ENCODE measurements around the gene PPM1L.

Gene PPM1L

DNA sequence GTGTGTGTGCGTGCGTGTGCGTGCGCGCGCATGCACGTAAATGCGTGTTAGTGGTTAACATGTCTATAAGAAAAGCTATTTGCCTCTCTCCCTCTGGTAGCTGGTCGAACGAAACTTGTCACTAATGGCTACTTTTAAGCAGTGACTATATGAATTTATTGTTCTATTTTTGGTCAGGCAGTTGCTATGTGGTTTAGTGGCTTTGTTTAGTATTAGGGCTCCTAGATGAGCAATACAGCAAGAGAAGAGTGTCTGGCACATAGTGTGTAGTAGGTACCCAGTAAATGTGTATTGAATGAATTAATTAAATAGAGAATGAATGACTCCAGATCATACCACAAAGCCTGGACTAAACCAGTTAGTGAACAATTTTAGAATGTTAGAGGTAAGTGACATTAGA, 171.6 kb downstream of the PPM1L start:
- H3K9me3 ChIP-seq (ENCODE audit: control insufficient read depth, low read length), result no peaks in the 10 kb centered on the region
- no peaks in the 10 kb centered on the region for H3K4me1 ChIP-seq (ENCODE audit: control insufficient read depth, insufficient read depth, low read length)
- H3K4me3 ChIP-seq (ENCODE audit: low read length), result no peak overlapping the region
- H3K36me3 ChIP-seq (ENCODE audit: control insufficient read depth, insufficient read depth, low read length), result no peaks in the 10 kb centered on the region
- no peak overlapping the region for H3K9ac ChIP-seq (ENCODE audit: low read length)
- H3K27me3 ChIP-seq (ENCODE audit: control insufficient read depth, insufficient read depth, low read length), result no peaks in the 10 kb centered on the region

DNA sequence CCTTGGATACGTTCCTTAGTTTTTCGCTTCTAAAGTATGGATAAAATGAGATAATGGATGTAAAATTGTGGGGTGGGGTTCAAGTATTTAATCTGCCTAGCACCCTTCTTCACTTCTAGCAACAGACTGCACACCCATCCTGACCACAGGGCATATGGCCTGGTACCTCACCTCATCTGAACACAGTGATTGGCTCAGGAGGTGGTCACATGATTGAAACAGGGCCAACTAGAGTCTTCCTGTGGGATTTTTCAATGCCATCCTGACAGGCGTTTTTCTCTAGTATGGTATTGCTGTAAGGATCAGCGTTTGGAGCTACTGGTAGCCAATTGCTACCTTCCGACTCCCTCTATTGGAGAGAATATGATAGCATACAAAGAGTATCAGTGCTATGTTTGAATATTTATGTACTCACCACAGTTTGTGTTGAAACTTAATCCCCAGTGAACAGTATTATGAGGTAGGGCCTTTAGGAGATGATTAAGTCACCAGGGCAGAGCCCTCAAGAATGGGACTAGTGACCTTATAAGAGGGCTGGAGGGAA, 172.2 kb downstream of the PPM1L start:
- H3K27me3 ChIP-seq (ENCODE audit: control insufficient read depth, insufficient read depth, low read length), result no peaks in the 10 kb centered on the region
- no peak overlapping the region for H3K9ac ChIP-seq (ENCODE audit: low read length)
- no peaks in the 10 kb centered on the region for H3K9me3 ChIP-seq (ENCODE audit: control insufficient read depth, low read length)
- H3K4me3 ChIP-seq (ENCODE audit: low read length), result no peak overlapping the region
- H3K4me1 ChIP-seq (ENCODE audit: control insufficient read depth, insufficient read depth, low read length), result no peaks in the 10 kb centered on the region
- no peaks in the 10 kb centered on the region for H3K36me3 ChIP-seq (ENCODE audit: control insufficient read depth, insufficient read depth, low read length)

DNA sequence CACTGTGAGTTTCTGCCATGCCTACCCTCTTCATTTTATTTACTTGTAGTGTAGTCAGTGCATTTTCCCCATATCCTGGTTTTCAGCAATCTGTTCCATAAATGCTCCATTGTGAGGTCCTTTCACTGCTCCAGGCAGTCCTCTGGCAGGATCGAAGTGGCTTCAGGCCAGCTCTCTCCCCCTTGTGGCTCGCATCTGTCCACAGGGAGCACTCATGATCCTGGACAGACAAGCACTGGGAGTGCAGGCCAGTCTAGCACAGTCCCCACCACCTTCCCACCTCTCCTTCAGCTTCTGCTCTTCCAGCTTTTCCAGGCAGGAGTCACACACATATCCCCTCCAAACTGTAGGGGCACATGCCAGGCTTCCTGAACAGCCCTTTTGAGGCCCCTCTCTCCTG, 173.6 kb downstream of the PPM1L start:
- no peaks in the 10 kb centered on the region for H3K9me3 ChIP-seq (ENCODE audit: control insufficient read depth, low read length)
- H3K4me3 ChIP-seq (ENCODE audit: low read length), result no peak overlapping the region
- no peaks in the 10 kb centered on the region for H3K27me3 ChIP-seq (ENCODE audit: control insufficient read depth, insufficient read depth, low read length)
- H3K36me3 ChIP-seq (ENCODE audit: control insufficient read depth, insufficient read depth, low read length), result no peaks in the 10 kb centered on the region
- no peaks in the 10 kb centered on the region for H3K4me1 ChIP-seq (ENCODE audit: control insufficient read depth, insufficient read depth, low read length)
- H3K9ac ChIP-seq (ENCODE audit: low read length), result no peak overlapping the region

DNA sequence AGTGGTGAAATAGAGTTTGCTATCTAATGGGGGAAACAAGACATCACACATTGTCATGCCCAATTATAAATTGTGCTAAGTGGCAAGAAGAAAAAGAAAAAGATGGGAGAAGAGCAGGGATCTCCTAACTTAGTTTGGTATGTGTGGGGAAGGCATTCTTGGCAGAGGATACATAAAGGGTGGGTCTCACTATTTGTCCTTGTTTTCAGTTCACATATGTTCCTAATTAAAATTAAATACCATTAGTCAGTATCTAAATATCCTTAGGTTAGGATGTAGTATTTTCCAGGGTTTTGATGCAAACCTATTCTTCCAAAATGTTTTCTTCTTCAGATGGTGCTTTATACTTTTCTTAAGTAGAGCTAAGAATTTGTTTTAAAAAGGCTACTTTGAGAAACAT, 175.4 kb downstream of the PPM1L start:
- no peak overlapping the region for H3K4me3 ChIP-seq (ENCODE audit: low read length)
- no peaks in the 10 kb centered on the region for H3K4me1 ChIP-seq (ENCODE audit: control insufficient read depth, insufficient read depth, low read length)
- H3K9ac ChIP-seq (ENCODE audit: low read length), result no peak overlapping the region
- H3K36me3 ChIP-seq (ENCODE audit: control insufficient read depth, insufficient read depth, low read length), result no peaks in the 10 kb centered on the region
- no peaks in the 10 kb centered on the region for H3K9me3 ChIP-seq (ENCODE audit: control insufficient read depth, low read length)
- no peaks in the 10 kb centered on the region for H3K27me3 ChIP-seq (ENCODE audit: control insufficient read depth, insufficient read depth, low read length)

DNA sequence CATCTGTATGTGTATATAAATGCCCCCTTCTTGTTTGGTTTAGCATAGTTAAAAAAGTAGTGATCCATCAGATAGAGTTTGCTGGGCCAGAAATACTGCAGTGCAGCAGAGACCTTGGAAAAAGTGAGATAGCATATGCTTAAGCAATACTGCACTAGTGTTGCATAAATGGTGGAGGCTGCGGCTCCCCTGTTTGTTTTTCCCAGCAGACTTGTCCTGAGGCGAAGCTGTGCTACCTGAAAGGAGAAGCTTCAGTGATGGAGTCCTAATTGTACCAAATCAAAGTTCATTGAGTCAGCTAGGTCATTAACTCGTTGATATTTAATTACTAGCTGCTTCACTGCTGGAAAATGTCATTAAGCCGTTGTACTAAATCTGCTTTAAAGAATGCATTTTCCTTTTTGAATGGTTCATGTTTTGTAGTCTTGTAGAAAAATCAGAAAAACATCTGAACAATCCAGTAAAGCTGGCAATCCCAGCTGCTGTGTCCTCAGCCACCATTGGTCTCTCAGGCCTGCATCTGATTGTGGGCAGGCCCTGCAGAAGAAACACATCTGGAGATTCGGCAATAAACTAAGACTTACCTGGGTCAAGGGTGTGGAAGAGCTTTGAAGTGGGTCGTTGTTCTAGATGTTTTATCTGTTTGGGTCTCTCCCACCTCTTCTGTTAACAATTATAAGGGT, 179.5 kb downstream of the PPM1L start:
- Histone ChIP-seq H3K4me1 (ENCODE audit: control insufficient read depth, insufficient read depth, low read length) (no peaks in the 10 kb centered on the region), H3K9ac (ENCODE audit: low read length) (no peak overlapping the region), H3K36me3 (ENCODE audit: control insufficient read depth, insufficient read depth, low read length) (no peaks in the 10 kb centered on the region), H3K4me3 (ENCODE audit: low read length) (no peak overlapping the region), H3K9me3 (ENCODE audit: control insufficient read depth, low read length) (no peaks in the 10 kb centered on the region), H3K27me3 (ENCODE audit: control insufficient read depth, insufficient read depth, low read length) (no peaks in the 10 kb centered on the region)

DNA sequence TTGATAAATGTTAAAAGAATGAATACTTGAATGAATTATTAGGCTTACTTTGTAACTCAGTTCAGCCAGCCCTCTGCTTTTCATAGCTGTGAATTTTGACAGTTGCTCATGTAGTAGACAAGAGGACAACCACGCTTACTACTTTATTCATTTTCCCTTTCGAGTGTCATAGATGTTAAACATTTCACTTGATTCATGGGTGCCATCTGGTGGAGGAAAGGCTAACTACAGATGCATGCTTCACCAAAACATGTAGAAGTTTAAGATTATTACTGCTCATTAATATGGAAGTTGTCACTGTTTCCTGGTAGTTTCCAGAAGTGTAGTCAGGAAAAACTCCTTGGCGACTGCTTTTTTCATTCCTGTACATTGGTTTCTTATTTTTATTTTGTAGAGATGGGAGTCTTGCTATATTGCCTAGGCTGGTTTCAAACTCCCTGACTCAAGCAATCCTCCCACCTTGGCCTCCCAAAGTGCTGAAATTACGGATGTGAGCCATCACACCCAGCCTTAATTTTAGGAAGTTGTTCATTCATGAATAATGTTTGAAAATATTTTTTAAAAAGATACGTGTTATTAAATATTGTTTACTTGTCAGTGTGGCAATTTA, 186.0 kb downstream of the PPM1L start:
- no peak overlapping the region for H3K9ac ChIP-seq (ENCODE audit: low read length)
- no peaks in the 10 kb centered on the region for H3K27me3 ChIP-seq (ENCODE audit: control insufficient read depth, insufficient read depth, low read length)
- no peaks in the 10 kb centered on the region for H3K36me3 ChIP-seq (ENCODE audit: control insufficient read depth, insufficient read depth, low read length)
- H3K9me3 ChIP-seq (ENCODE audit: control insufficient read depth, low read length), result no peaks in the 10 kb centered on the region
- H3K4me1 ChIP-seq (ENCODE audit: control insufficient read depth, insufficient read depth, low read length), result peaks cover 6% of the 10 kb centered on the region
- peak overlapping the region; percentile 38 for H3K4me3 ChIP-seq (ENCODE audit: low read length)

DNA sequence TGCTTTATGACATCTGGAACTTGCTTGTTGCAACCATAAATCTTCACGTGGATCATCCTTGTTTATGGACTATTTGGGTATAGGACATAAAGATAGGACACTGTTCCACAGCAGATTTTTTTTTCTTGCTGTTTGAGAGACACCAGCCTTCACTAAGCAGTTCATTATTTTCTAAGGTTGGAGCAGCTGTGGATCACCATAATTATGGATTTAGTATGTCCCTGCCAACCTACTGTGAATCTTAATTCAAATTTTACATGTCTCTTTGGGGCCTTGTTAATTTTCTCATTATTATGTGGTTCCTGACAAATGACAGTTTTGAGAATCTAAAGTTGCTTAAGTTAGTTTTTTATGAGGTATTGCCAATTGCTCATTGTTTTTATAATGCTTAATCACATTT, 188.0 kb downstream of the PPM1L start:
- peaks cover 6% of the 10 kb centered on the region for H3K4me1 ChIP-seq (ENCODE audit: control insufficient read depth, insufficient read depth, low read length)
- H3K9ac ChIP-seq (ENCODE audit: low read length), result no peak overlapping the region
- H3K9me3 ChIP-seq (ENCODE audit: control insufficient read depth, low read length), result no peaks in the 10 kb centered on the region
- H3K27me3 ChIP-seq (ENCODE audit: control insufficient read depth, insufficient read depth, low read length), result no peaks in the 10 kb centered on the region
- H3K36me3 ChIP-seq (ENCODE audit: control insufficient read depth, insufficient read depth, low read length), result no peaks in the 10 kb centered on the region
- H3K4me3 ChIP-seq (ENCODE audit: low read length), result no peak overlapping the region

DNA sequence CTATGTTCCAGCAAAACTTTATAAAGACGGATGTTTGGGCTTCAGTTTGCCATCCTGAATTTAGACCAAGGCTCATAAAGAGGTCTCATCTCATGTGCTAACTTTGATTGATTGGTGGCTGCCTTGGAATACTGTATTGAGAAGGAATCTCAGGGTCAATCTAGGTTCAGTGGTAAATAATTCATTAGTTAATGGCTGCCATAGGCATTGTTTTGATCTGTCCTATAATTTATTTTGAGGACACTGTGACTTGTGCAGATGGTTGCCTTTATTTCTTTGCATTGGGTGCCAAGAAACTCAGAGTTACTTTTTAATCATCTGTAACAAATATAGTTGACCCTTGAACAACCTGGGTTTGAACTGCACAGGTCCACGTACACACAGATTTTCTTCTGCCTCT, 189.3 kb downstream of the PPM1L start:
- Histone ChIP-seq H3K4me1 (ENCODE audit: control insufficient read depth, insufficient read depth, low read length) (peaks cover 6% of the 10 kb centered on the region), H3K4me3 (ENCODE audit: low read length) (no peak overlapping the region), H3K27me3 (ENCODE audit: control insufficient read depth, insufficient read depth, low read length) (no peaks in the 10 kb centered on the region), H3K36me3 (ENCODE audit: control insufficient read depth, insufficient read depth, low read length) (no peaks in the 10 kb centered on the region), H3K9ac (ENCODE audit: low read length) (no peak overlapping the region), H3K9me3 (ENCODE audit: control insufficient read depth, low read length) (no peaks in the 10 kb centered on the region)

DNA sequence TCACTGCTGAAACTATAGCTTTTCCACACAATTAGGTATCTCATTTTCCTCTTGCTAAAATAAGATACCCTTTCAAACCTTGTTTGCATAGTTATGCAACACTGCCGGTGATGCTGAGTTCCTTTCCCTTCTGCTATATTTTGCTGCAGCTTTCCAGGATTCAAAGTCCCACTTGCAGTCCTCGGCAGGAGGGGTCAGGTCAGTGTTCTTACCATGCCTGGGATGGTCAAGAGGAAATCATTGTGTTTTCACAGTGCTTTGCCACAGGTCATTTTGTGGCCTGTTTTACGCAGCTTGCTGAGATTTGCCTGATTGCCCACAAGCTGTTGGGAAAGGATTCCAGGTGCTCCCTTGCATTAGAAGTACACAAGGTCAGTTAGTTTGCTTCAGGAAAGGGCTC, 192.2 kb downstream of the PPM1L start:
- no peaks in the 10 kb centered on the region for H3K27me3 ChIP-seq (ENCODE audit: control insufficient read depth, insufficient read depth, low read length)
- no peaks in the 10 kb centered on the region for H3K9me3 ChIP-seq (ENCODE audit: control insufficient read depth, low read length)
- H3K9ac ChIP-seq (ENCODE audit: low read length), result no peak overlapping the region
- no peaks in the 10 kb centered on the region for H3K36me3 ChIP-seq (ENCODE audit: control insufficient read depth, insufficient read depth, low read length)
- no peaks in the 10 kb centered on the region for H3K4me1 ChIP-seq (ENCODE audit: control insufficient read depth, insufficient read depth, low read length)
- no peak overlapping the region for H3K4me3 ChIP-seq (ENCODE audit: low read length)

DNA sequence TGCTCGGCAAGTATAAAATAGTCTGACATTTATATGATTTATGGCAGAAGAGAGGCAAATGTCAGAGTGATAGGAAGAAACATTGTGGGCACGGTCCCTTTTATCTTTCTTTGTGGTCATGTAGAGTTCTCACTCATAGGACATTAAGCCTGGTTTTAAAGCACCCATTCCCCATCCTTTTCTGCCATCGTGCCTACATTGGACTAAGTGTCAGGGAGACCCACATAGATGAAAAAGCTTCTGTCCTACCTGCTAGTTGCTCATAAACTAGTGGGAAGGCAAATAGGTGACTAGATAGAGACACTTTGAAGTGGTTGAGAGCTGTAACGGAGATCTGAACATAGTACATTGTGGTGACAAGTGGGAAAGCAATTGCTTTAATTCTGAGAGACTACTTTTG, 193.4 kb downstream of the PPM1L start:
- H3K36me3 ChIP-seq (ENCODE audit: control insufficient read depth, insufficient read depth, low read length), result no peaks in the 10 kb centered on the region
- H3K9me3 ChIP-seq (ENCODE audit: control insufficient read depth, low read length), result no peaks in the 10 kb centered on the region
- H3K27me3 ChIP-seq (ENCODE audit: control insufficient read depth, insufficient read depth, low read length), result no peaks in the 10 kb centered on the region
- no peak overlapping the region for H3K4me3 ChIP-seq (ENCODE audit: low read length)
- no peak overlapping the region for H3K9ac ChIP-seq (ENCODE audit: low read length)
- no peaks in the 10 kb centered on the region for H3K4me1 ChIP-seq (ENCODE audit: control insufficient read depth, insufficient read depth, low read length)

DNA sequence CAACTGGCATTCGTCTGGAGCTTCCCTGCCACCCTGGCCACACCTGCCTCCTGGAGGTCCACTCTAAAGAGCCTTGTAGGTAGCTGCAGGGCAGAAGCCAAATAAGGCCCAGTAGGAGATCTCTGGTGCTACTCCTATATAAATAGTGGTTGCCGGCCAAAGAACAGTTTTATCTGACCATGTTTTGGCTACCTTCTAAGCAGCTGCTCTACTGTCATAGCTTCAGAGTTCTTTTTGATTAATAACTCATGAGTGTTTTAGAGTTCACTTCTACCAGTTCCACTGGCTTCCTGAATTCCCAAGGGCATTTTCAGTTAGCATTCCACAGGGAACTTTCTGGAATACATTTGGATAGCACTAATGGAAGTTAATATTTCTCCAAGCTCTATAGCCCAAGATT, 194.5 kb downstream of the PPM1L start:
- H3K9ac ChIP-seq (ENCODE audit: low read length), result no peak overlapping the region
- no peaks in the 10 kb centered on the region for H3K9me3 ChIP-seq (ENCODE audit: control insufficient read depth, low read length)
- no peak overlapping the region for H3K4me3 ChIP-seq (ENCODE audit: low read length)
- no peaks in the 10 kb centered on the region for H3K4me1 ChIP-seq (ENCODE audit: control insufficient read depth, insufficient read depth, low read length)
- H3K27me3 ChIP-seq (ENCODE audit: control insufficient read depth, insufficient read depth, low read length), result no peaks in the 10 kb centered on the region
- H3K36me3 ChIP-seq (ENCODE audit: control insufficient read depth, insufficient read depth, low read length), result no peaks in the 10 kb centered on the region

DNA sequence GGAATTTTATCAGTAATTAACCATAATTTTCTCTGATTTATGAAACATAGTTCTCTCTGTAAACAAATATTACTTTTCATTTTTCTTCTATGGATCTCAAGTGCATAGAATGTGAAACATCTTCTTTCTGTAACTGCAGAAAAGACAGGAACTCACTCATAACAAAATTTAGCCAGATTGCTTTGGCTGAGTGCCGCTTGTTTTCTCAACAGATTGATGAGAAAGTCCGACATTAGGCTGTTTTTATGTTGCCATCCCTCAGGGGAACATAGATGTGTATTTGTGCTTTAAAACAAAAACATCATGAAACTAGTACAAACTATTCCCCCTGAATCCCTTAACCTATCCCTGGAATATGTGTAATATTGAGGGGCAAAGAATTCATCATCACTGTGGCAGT, 194.9 kb downstream of the PPM1L start:
- Histone ChIP-seq H3K4me1 (ENCODE audit: control insufficient read depth, insufficient read depth, low read length) (no peaks in the 10 kb centered on the region), H3K27me3 (ENCODE audit: control insufficient read depth, insufficient read depth, low read length) (no peaks in the 10 kb centered on the region), H3K9me3 (ENCODE audit: control insufficient read depth, low read length) (no peaks in the 10 kb centered on the region), H3K36me3 (ENCODE audit: control insufficient read depth, insufficient read depth, low read length) (no peaks in the 10 kb centered on the region), H3K9ac (ENCODE audit: low read length) (no peak overlapping the region), H3K4me3 (ENCODE audit: low read length) (no peak overlapping the region)

Measured in mucosa of stomach (tissue), 1 donor.